GM04503 (cell line): Measurements from ENCODE around the gene TMEM235.

ENCODE experiments used
- DNase-seq: peaks from one replicate; pipeline ENCODE4 v3.0.0-alpha.2; 2012; ENCODE audit warnings: low read depth

Gene TMEM235

DNA sequence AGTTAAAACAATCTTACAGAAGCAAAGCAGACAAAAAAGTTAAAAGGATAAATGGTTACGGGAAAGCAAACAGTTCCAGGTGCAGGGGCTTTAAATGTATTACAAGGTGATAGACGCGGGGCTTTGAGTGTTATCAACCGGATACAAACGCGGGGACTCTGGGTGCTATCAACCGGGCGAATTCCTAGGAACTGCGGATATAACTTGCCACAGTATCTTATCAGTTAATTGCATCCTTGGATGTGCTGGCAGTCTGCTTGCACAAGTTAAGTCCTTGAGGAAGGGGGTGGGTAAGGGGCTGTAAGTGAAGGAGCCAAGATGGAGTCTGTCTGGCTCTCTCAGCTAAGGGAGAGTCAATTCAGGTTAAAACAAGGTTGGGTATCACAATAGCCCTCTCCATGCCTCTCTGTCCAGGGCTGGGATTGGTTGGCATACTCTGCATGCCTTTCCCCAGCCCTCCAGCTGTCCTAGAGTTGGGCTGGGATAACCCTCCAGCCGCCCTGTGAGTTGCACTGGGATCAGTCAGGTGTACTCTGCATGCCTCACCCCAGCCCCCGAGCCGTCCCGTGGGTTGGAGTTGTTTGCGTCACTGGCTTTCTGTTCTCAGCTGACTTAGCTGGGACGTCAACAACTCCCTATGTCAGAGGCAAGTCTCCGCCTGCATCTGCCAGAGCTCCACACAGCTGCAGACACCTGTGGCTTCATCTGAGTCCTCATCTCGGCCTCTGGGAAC lies 40.9 kb downstream of the TMEM235 start:
- no peak for DNase-seq

DNA sequence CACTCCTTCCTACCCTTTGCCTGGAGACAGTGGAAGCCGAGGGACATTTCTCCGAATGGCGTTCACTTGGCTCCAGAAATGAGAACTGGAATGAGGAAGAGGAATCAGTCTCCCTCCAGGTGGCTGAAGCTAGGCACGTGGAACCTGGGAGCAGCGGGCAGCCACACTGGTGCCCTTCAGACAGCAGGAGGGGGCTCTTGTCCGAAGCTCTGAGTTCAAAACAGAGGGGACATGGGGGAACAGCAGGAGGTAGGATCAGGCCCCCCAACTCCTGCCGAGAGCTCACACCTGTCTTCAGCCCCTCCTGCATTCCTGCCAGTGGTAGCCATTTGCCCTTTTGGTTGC lies 41.5 kb downstream of the TMEM235 start:
- no peak for DNase-seq

DNA sequence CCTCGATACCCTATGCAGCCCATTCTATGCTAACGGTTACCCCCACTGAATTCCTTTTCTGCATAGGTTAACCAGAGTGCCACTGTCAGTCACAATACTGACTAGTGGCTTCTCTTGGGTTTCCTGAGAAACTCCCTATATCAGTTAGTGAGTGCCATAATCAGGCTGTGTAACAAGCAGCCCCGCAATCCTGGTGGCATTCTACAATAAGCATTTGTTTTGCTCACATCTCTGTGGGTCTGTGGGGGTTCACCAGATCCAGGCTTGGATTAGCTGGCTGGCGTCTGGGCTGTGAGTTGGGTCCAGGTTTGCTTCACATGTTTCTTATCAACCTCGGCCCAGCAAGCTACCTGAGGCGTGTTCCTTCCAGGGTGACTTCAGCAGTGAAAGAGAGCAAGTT lies 42.4 kb downstream of the TMEM235 start:
- DNase-seq: no peak

DNA sequence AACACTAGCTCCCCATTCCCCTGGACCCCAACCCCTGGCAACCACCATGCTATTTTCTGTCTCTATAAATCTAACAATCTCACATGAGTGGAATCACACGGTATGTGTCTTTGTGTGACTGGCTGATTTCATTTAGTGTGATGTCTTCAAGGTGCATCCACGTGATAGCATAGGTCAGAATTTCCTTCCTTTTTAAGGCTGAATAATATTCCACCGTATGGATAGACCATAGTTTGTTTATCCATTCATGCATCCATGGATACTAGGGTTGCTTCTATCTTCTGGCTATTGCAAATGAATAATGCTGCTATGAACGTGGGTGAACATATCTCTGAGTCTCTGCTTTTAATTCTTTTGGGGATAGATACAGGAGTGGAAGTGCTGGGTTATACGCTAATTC lies 43.9 kb downstream of the TMEM235 start:
- DNase-seq: no peak

DNA sequence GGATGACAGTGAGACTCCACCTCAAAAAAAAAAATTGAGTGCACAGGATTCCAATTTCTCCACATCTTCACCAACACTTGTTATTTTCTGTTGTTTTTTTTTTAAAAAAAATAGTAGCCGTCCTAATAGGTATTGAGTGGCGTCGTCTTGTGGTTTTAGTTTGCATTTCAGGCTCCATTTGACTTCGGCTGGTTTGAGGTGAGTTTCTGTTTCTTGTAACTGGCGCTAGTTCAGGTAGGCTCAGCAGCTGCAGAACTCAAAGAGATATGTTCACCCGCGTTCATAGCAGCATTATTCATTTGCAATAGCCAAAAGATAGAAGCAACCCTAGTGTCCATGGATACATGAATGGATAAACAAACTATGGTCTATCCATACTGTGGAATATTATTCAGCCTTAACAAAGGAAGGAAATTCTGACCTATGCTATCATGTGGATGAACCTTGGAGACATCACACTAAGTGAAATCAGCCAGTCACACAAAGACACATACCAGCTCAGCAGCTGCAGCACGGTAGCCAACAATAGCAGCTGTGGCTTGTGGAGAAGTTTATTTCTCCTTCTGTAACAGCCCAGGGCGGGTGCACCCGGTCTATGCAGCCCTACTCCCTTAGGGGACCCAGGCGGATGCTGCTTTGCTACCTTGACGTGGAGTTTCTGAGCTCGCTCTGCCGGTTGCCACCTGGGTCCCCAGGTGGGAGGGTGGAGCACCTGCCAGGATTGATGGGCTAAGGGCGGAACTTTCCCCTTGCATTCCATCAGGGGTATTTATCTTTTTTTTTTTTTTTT lies 44.9 kb downstream of the TMEM235 start:
- DNase-seq: no peak

DNA sequence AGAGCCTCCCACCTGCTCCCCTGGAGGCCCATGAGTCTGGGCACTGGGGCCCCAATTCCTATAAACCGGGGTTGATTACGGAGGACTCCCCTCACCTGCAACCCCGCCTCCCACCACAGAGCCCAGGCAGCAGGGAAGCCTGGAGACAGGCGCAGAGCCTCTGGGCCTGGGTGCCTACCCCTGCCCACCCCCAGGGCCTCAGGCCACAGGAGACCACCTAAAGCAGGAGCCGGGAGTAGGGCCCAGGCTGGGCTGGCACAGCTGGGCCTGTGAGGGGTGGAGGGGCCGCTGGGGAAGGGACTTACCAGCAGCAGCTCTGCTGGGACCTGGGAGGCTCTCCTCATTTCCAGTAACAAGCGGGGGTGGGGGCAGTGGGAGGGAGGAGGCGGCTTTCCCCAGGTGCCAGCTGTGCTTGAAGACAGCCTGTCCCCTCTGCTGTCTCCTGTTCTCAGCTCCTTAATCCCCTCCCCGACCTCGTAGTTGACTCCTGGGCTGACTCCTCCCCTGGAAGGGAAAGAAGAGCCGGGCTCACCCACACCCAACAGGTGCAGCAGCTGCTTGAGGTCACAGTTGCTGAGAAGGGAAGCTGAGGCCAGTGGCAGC lies 46.8 kb downstream of the TMEM235 start:
- no peak for DNase-seq

DNA sequence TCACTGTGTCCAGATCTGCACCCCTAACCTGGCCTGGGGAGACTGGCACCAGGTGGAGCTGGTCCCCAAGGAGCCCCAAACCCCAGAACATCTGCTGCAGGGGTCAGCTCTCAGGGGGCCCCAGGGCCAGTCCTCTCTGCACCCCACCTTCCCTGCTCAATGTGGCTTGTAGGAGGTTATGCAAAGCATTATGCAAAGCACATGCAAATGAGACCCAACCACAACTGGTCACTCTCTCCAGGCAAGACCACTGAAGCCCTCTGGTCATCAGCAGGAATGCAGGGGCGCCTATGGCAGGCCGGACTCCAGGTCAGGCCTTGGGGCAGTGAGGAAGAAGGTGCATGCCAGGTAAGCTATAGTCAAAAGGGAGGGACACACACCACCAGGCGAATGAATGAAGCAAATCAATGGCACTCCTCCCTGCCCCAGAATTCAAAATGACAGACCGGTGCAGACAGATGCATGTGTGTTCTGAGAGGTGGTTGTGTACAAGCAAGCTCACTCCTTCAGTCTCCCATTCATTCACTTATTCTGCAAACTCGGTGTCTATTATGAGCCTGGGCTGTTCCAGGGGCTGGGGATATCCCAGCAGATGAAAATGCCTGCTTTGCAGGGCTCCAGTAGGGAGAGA lies 48.0 kb downstream of the TMEM235 start:
- DNase-seq: no peak

DNA sequence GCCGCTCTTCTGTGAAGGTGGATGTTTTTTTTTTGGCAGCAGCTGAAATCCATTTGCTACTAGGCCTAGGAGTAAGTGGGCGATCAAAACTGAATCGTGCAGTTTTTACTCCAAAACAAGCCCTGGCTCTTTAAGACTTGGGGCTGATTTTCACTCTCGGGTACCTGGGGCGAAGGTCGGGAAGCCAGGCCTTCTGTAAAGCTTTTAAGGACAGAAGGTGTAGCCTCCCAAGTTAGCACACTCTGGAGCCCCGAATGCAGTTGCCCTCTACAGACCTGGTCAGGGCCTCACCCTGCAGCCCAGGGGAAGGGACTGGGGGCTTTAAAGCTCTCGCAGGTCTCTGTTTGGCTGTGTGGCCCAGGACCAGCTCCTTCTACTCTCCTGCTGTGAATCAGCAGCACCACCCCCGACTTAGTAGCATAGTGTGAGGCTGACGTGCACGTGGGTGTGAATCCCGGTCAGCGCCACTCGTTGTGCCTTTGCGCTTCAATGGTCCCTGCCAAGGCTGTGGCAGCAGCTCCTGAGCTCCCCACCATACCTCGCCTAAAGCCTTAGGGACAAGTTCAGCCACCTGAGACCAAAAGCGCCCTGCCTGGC lies 49.9 kb downstream of the TMEM235 start:
- no peak for DNase-seq

DNA sequence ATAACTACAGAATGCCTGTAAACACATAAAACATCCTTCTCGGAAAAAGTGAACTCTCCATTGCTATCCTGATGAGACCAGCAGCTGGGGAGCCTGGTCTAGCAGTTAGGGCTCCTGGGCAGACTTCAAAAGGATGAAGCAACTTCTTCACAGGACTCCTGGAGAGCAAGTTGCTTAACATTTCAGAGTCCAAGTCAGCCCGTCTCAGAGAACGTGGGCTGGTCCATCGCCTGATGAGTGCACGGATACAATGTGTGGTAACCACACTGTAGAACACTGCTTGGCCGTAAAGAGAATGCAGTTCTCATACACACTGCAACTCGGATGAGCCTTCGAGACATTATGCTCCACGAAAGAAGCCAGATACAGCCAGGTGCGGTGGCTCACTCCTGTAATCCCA lies 52.7 kb downstream of the TMEM235 start:
- peak; percentile 18 for DNase-seq

DNA sequence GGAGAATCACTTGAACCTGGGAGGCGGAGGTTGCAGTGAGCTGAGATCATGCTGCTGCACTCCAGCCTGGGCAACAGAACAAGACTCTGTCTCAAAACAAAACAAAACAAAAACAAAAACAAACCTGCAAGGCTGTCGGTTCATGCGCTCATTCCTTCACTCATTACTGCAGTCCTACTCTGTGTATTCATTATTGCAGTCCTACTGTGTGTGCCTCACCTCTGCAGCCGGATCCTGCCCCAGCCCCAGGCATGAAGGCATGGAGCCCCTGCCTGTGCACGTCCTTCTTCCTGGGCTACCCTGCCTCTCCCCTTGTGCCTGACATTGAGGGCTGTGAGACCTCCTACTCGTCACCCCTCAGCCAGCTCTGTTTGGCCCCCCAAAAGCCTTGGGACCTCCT lies 57.6 kb downstream of the TMEM235 start:
- DNase-seq: no peak

DNA sequence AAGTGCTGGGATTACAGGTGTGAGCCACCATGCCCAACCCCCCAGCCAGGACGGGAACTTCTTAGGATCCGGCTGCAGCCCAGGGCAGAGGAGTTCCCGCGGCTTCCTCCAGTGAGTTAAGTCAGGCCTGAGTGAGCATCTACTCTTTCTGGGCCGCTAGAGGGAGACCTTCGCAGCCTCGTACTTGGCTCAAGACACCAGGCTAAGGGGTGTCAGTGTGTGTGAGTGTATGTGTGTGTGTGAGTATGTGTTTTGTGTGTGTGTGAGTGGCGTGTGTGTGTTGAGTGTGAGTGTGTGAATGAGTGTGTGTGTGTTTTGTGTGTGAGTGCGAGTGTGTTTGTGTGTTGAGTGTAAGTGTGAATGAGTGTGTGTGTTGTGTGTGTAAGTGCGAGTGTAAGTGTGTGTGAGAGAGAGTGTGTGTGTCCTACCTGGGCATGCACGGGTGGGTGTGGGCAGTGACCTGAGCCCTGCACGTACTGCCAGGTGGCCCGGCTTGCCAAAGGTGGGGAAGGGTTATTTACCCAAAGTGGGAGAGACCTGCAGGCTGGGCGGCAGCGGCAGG lies 58.5 kb downstream of the TMEM235 start:
- peak; percentile 52 for DNase-seq
